ENCODE results near the gene FASLG. TPM values are rescaled to one million over a fixed set of nuclear protein-coding genes. Genes with fewer than 3 reads are reported as not detected.

Gene FASLG
- total RNA-seq, 1 donor from 2014 or later, result not detected

DNA sequence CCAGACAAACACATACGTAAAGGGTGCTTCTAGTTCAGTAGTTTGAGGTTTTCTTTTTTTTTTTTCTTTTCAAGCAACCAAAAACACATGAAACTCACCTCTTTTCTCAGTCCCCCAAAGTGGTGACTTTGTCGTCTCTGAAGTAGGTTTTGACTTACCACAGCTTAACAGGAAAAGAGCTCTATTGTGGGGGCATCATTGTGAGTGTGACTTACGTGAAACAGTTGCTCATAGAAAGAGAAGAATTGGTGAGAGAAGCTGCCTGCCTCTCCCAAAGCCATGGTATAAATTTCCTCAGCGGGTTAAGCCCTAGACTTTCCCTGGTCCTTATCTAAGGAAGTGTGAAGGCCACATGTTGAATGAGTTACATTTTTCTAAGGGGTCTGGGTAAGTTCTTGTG is 11.9 kb downstream of the FASLG start:
- Histone ChIP-seq H3K4me3 (no peak overlapping the region), H3K36me3 (no peaks in the 10 kb centered on the region), H3K4me1 (no peaks in the 10 kb centered on the region), H3K9me3 (replicated peaks) (no peaks in the 10 kb centered on the region), H3K27ac (replicated peaks) (no peak overlapping the region), H3K27me3 (ENCODE audit: low read depth) (no peaks in the 10 kb centered on the region)
- no peak for DNase-seq
- TF ChIP-seq, protein P1, sequence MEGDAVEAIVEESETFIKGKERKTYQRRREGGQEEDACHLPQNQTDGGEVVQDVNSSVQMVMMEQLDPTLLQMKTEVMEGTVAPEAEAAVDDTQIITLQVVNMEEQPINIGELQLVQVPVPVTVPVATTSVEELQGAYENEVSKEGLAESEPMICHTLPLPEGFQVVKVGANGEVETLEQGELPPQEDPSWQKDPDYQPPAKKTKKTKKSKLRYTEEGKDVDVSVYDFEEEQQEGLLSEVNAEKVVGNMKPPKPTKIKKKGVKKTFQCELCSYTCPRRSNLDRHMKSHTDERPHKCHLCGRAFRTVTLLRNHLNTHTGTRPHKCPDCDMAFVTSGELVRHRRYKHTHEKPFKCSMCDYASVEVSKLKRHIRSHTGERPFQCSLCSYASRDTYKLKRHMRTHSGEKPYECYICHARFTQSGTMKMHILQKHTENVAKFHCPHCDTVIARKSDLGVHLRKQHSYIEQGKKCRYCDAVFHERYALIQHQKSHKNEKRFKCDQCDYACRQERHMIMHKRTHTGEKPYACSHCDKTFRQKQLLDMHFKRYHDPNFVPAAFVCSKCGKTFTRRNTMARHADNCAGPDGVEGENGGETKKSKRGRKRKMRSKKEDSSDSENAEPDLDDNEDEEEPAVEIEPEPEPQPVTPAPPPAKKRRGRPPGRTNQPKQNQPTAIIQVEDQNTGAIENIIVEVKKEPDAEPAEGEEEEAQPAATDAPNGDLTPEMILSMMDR (IDR thresholded peaks at IDR 0.05; ENCODE audit: borderline replicate concordance), result no peak
- intact Hi-C loops (cut with micrococcal nuclease), result no loop called here

DNA sequence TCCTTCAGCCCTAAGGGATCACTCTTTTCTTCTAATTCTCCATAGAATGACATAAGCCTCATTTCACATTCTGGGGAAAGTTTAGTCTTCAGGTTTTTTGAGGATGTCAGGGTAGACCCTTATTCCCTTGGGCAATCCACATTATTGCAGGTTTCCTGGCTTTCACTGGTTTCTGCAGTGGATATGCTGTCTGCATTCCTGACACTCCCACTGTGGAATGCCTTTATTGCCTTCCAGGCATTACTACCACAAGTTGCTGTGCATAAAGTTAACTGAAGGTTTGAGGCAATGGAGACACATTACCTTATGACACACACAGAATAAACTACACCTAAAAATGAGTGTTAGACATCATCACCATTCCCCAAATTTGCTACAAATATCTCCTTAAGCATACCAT is 12.7 kb downstream of the FASLG start:
- Histone ChIP-seq H3K27ac (replicated peaks) (no peak overlapping the region), H3K9me3 (replicated peaks) (no peaks in the 10 kb centered on the region), H3K36me3 (no peaks in the 10 kb centered on the region), H3K4me3 (no peak overlapping the region), H3K27me3 (ENCODE audit: low read depth) (no peaks in the 10 kb centered on the region), H3K4me1 (no peaks in the 10 kb centered on the region)
- intact Hi-C loops (cut with micrococcal nuclease), result no loop called here
- TF ChIP-seq, protein P1 (IDR thresholded peaks at IDR 0.05; ENCODE audit: borderline replicate concordance), result no peak
- no peak for DNase-seq

DNA sequence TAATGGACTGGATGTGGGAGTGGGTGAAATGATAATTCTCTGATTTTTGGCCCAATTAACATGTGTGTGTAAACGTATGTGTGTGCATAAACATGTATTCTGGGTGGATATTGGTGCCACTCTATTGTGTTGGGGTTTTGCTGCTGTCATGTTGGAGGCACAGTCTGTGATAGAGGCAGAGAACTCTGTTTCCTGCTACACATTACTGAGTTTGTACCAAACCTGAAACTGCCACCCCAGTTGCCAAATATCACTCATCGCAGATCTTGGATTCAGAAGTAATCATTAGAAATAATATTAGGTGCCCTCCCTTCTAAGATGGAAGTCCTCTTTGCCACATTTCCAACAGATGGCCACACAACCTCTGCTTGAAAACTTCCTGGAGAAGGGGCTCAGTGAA is 13.8 kb downstream of the FASLG start:
- Histone ChIP-seq H3K4me1 (no peaks in the 10 kb centered on the region), H3K27me3 (ENCODE audit: low read depth) (no peaks in the 10 kb centered on the region), H3K4me3 (no peak overlapping the region), H3K27ac (replicated peaks) (no peak overlapping the region), H3K36me3 (no peaks in the 10 kb centered on the region), H3K9me3 (replicated peaks) (no peaks in the 10 kb centered on the region)
- TF ChIP-seq, protein P1 (IDR thresholded peaks at IDR 0.05; ENCODE audit: borderline replicate concordance), result no peak
- intact Hi-C loops (cut with micrococcal nuclease), result no loop called here
- DNase-seq, result no peak

DNA sequence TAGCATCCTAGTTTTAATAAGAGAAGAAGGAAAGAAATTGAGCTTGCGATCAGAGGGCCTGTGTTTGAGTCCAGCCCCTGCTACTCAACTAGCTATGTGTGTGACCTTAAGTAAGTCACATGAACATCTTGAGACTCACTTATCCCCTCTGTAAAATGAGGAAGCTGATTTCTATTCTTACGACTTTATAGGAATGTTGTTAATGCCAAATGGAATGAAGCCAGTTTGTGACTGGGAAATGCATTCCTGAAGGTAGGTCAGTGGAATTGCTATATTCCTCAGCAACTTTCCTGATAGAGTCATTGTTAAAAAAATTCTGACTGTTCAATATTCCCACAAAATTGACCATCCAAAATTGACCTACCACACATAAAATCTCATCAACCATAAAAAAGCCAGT is 14.9 kb downstream of the FASLG start:
- no peaks in the 10 kb centered on the region for H3K27me3 ChIP-seq (ENCODE audit: low read depth)
- TF ChIP-seq, protein P1 (IDR thresholded peaks at IDR 0.05; ENCODE audit: borderline replicate concordance), result no peak
- no peak overlapping the region for H3K27ac ChIP-seq (replicated peaks)
- peaks cover 3% of the 10 kb centered on the region for H3K9me3 ChIP-seq (replicated peaks)
- H3K4me1 ChIP-seq, result no peaks in the 10 kb centered on the region
- H3K36me3 ChIP-seq, result no peaks in the 10 kb centered on the region
- H3K4me3 ChIP-seq, result no peak overlapping the region
- intact Hi-C loops (cut with micrococcal nuclease), result no loop called here
- DNase-seq, result no peak

DNA sequence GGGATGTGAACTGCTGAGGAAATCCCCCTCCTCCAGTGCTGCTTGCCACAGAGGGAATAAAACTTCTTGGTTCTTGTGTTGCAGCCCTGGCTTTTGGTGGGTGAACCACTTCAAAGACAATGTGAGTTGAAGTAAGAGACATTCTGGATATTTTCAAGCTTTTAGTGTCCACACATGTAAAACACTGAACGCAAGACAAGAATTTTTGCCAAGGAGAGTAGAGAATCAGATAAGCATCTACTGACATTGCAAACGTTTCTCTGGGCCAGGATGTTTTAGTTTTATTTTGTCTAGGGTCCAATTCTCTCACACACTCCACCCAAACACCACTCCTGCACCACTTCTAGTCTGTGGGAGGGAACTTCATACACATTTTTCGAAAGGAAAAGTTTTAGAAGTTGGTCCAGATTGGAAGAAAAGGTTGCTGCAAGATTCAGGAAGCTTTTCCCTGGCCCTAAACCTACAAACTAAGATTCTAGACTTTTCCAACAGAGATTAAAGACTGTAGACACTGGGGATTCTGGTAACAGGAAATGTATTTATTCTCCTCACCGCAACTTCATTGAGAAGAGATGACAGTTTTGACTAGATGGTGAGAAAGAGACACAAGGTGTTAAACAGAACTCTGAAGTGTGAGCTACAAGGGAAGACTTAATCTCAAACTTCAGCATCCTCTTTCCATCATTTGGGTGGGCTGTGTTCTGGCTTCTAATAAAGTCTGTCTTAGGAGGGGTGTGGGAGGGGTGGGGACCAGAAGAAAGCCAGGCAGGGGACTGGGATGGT is 16.1 kb downstream of the FASLG start:
- H3K4me1 ChIP-seq, result peaks cover 8% of the 10 kb centered on the region
- TF ChIP-seq, protein P1 (IDR thresholded peaks at IDR 0.05; ENCODE audit: borderline replicate concordance), result no peak
- intact Hi-C loops (cut with micrococcal nuclease), result no loop called here
- no peaks in the 10 kb centered on the region for H3K27me3 ChIP-seq (ENCODE audit: low read depth)
- DNase-seq, result no peak
- peaks cover 11% of the 10 kb centered on the region for H3K9me3 ChIP-seq (replicated peaks)
- no peak overlapping the region for H3K27ac ChIP-seq (replicated peaks)
- no peak overlapping the region for H3K4me3 ChIP-seq
- H3K36me3 ChIP-seq, result no peaks in the 10 kb centered on the region
